ENCODE results near the gene DICER1. TPM values are rescaled to one million over a fixed set of nuclear protein-coding genes. Genes with fewer than 3 reads are reported as not detected.

Gene DICER1
- total RNA-seq, 1 donor from 2014 or later, result 70.0 TPM

DNA sequence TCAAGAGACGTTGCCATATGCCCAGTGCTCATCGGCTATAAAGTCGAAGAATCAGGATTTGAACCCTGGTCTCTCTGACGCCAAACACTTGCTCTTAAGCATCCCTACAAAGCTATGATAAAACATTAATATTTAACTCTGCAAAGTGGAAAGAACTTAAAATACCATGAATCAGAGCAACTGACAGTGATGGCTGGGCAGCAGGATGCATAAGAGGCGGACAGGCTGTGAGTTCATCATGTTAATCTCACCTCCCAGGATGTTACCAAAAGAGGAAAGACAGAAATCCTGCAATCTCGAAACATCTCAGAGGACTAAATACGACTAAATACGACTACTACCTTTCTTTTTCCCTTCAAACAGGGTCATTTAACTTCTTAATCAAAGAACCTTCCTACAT lies 5.8 kb downstream of the DICER1 start:
- Histone ChIP-seq H3K4me1 (peaks cover 11% of the 10 kb centered on the region), H4K20me1 (ENCODE audit: low read depth) (peaks cover 40% of the 10 kb centered on the region), H3K4me3 (no peak overlapping the region), H2AFZ (replicated peaks) (no peak overlapping the region), H3K9me3 (ENCODE audit: low read depth) (no peaks in the 10 kb centered on the region), H3K79me2 (ENCODE audit: low read depth) (peaks cover 100% of the 10 kb centered on the region), H3F3A (ENCODE audit: low read depth) (no peaks in the 10 kb centered on the region), H3K4me2 (no peak overlapping the region), H3K27ac (no peak overlapping the region), H3K9ac (no peak overlapping the region), H3K36me3 (no peaks in the 10 kb centered on the region), H3K27me3 (no peaks in the 10 kb centered on the region)
- H3K9me3 Mint-ChIP-seq, result peaks cover 39% of the 10 kb centered on the region
- peaks cover 64% of the 10 kb centered on the region for H3K36me3 Mint-ChIP-seq
- no peak overlapping the region for H3K4me3 Mint-ChIP-seq
- peaks cover 19% of the 10 kb centered on the region for H3K4me1 Mint-ChIP-seq
- no peak for DNase-seq (ENCODE audit: low spot score)
- H3K27ac Mint-ChIP-seq, result no peak overlapping the region
- H3K27me3 Mint-ChIP-seq (ENCODE audit: insufficient read depth, low read depth), result no peaks in the 10 kb centered on the region
- TF ChIP-seq, protein P1, sequence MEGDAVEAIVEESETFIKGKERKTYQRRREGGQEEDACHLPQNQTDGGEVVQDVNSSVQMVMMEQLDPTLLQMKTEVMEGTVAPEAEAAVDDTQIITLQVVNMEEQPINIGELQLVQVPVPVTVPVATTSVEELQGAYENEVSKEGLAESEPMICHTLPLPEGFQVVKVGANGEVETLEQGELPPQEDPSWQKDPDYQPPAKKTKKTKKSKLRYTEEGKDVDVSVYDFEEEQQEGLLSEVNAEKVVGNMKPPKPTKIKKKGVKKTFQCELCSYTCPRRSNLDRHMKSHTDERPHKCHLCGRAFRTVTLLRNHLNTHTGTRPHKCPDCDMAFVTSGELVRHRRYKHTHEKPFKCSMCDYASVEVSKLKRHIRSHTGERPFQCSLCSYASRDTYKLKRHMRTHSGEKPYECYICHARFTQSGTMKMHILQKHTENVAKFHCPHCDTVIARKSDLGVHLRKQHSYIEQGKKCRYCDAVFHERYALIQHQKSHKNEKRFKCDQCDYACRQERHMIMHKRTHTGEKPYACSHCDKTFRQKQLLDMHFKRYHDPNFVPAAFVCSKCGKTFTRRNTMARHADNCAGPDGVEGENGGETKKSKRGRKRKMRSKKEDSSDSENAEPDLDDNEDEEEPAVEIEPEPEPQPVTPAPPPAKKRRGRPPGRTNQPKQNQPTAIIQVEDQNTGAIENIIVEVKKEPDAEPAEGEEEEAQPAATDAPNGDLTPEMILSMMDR (IDR thresholded peaks at IDR 0.05), result no peak
- TF ChIP-seq EZH2phosphoT487 (IDR thresholded peaks at IDR 0.05) (no peak), EZH2 (IDR thresholded peaks at IDR 0.05) (no peak)

DNA sequence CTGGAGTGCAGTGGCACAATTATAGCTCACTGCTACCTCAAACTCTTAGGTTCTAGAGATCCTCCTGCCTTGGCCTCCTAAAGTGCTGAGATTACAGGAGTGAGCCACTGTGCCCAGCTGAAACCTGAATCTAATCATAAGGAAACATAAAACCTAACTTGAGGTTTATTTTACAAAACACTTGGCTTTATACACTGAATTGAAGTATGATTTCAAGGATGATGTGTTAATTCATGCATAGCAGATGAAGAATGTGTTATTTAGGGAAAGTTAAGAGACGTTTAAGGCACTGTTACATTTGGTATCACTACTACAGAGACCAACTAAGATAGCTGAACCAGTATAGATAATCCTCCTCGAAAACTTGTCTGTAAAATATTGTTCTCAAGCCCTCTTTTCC lies 6.4 kb downstream of the DICER1 start:
- Histone ChIP-seq H3F3A (ENCODE audit: low read depth) (no peaks in the 10 kb centered on the region), H3K4me3 (no peak overlapping the region), H3K4me2 (no peak overlapping the region), H3K4me1 (peaks cover 10% of the 10 kb centered on the region), H3K36me3 (no peaks in the 10 kb centered on the region), H3K79me2 (ENCODE audit: low read depth) (peaks cover 100% of the 10 kb centered on the region), H2AFZ (replicated peaks) (no peak overlapping the region), H4K20me1 (ENCODE audit: low read depth) (peaks cover 40% of the 10 kb centered on the region), H3K27me3 (no peaks in the 10 kb centered on the region), H3K9ac (no peak overlapping the region), H3K27ac (no peak overlapping the region), H3K9me3 (ENCODE audit: low read depth) (no peaks in the 10 kb centered on the region)
- TF ChIP-seq, protein P1 (IDR thresholded peaks at IDR 0.05), result no peak
- TF ChIP-seq EZH2phosphoT487 (IDR thresholded peaks at IDR 0.05), result no peak
- no peak for TF ChIP-seq EZH2 (IDR thresholded peaks at IDR 0.05)
- Mint-ChIP-seq H3K27me3 (ENCODE audit: insufficient read depth, low read depth) (peaks cover 3% of the 10 kb centered on the region), H3K4me3 (no peak overlapping the region), H3K9me3 (peaks cover 44% of the 10 kb centered on the region), H3K27ac (no peak overlapping the region), H3K36me3 (peaks cover 69% of the 10 kb centered on the region), H3K4me1 (peaks cover 15% of the 10 kb centered on the region)
- no peak for DNase-seq (ENCODE audit: low spot score)

DNA sequence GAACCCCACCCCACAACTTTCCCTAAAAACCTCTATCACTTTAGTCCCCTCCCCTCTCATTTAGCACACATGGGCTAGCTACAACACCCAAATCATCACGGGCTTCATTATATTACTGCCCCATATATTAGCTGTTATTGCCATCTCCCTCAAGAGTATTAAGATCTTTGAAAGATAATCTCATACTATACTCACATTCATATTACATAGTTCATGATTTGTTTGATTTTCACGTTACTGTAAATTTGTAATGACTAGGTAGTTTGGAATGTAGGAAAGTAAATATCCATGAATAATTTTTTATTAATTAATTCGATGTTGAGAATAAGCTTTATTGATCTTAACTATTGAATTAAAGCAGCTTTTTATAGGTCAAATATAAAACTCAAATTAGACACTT lies 7.9 kb downstream of the DICER1 start:
- H3K4me2 ChIP-seq, result no peak overlapping the region
- no peak overlapping the region for H3K4me3 Mint-ChIP-seq
- H3F3A ChIP-seq (ENCODE audit: low read depth), result no peaks in the 10 kb centered on the region
- peaks cover 3% of the 10 kb centered on the region for H3K27me3 Mint-ChIP-seq (ENCODE audit: insufficient read depth, low read depth)
- H3K36me3 ChIP-seq, result no peaks in the 10 kb centered on the region
- H3K4me3 ChIP-seq, result no peak overlapping the region
- TF ChIP-seq, protein P1 (IDR thresholded peaks at IDR 0.05), result no peak
- TF ChIP-seq EZH2 (IDR thresholded peaks at IDR 0.05), result no peak
- TF ChIP-seq EZH2phosphoT487 (IDR thresholded peaks at IDR 0.05), result no peak
- no peak overlapping the region for H3K27ac ChIP-seq
- no peak overlapping the region for H2AFZ ChIP-seq (replicated peaks)
- H3K9ac ChIP-seq, result no peak overlapping the region
- no peak for DNase-seq (ENCODE audit: low spot score)
- no peaks in the 10 kb centered on the region for H3K4me1 ChIP-seq
- H3K27ac Mint-ChIP-seq, result no peak overlapping the region
- peaks cover 73% of the 10 kb centered on the region for H3K36me3 Mint-ChIP-seq
- peaks cover 8% of the 10 kb centered on the region for H3K9me3 ChIP-seq (ENCODE audit: low read depth)
- peaks cover 7% of the 10 kb centered on the region for H3K4me1 Mint-ChIP-seq
- peaks cover 30% of the 10 kb centered on the region for H4K20me1 ChIP-seq (ENCODE audit: low read depth)
- no peaks in the 10 kb centered on the region for H3K27me3 ChIP-seq
- H3K79me2 ChIP-seq (ENCODE audit: low read depth), result peaks cover 100% of the 10 kb centered on the region
- peaks cover 55% of the 10 kb centered on the region for H3K9me3 Mint-ChIP-seq

All from neural progenitor cell (in vitro differentiated cells).